Esophagus muscularis mucosa (tissue), 4 donors: ENCODE data around the gene ZNF502. TPM values are rescaled to one million over a fixed set of nuclear protein-coding genes. Genes with fewer than 3 reads are reported as not detected.

Source experiments
- DNase-seq: peaks from one replicate; pipeline ENCODE4 v3.0.0-alpha.2; 2017; ENCODE audit errors: extremely low spot score
- H3K27ac ChIP-seq, 4 donors: fragments of 200-600 bp; sonication (generic); replicated peaks in 1 of 4; 1 replicate in 3 of 4; 2 replicates in 1 of 4; pipeline ENCODE4 v1.5.1; 2016 to 2019; ENCODE audit warnings: mild to moderate bottlenecking in 1 of 4
- H3K27me3 ChIP-seq, 4 donors: fragments of 200-600 bp; sonication (generic); one replicate each; pipeline versions ENCODE4 v1.5.1 to v1.6.0; 2016 to 2019
- H3K36me3 ChIP-seq, 4 donors: fragments of 200-600 bp; sonication (generic); one replicate each; pipeline ENCODE4 v1.5.1; 2016 to 2019
- H3K4me1 ChIP-seq, 4 donors: fragments of 200-600 bp; sonication (generic); one replicate each; pipeline ENCODE4 v1.5.1; 2016 to 2019
- H3K4me3 ChIP-seq, 4 donors: fragments of 200-600 bp; sonication (generic); 1 replicate in 2 of 4; 2 replicates in 2 of 4; pipeline ENCODE4 v1.5.1; 2016 to 2019; ENCODE audit warnings: mild to moderate bottlenecking in 4 of 4, moderate library complexity in 1 of 4
- H3K9me3 ChIP-seq, 4 donors: fragments of 200-600 bp; sonication (generic); 1 replicate in 3 of 4; 2 replicates in 1 of 4; pipeline ENCODE4 v1.5.1; 2016 to 2019
- EP300 ChIP-seq: sonication (generic); formaldehyde crosslinking; IDR thresholded peaks from one replicate; pipeline ENCODE4 v1.6.1; 2017; ENCODE audit warnings: antibody characterized with exemption
- POLR2A ChIP-seq: fragments of 450-650 bp; IDR thresholded peaks from one replicate; pipeline ENCODE4 v1.6.1; 2017; ENCODE audit warnings: antibody characterized with exemption, moderate library complexity, mild to moderate bottlenecking, low read depth
- POLR2AphosphoS5 ChIP-seq, 2 donors: sonication (generic); formaldehyde crosslinking; IDR thresholded peaks; one replicate each; pipeline ENCODE4 v1.6.1; 2017; ENCODE audit warnings: antibody characterized with exemption in 2 of 2
- WGBS: methylation state at CpG from one replicate; pipeline ENCODE4 v1.1.5; 2018; 5-methylcytosine and 5-hydroxymethylcytosine counted together
- intact Hi-C: fragments of 100-400 bp; cut with DNase I; formaldehyde crosslinking; loops from one replicate; pipeline ENCODE4 v1.15.1; 2023
- total RNA-seq, 4 donors: library from RNA; depleted of rRNA; stranded (reverse); fragments of >200 nt; gene quantifications; one replicate each; pipeline versions ENCODE4 v1.1.0 to v1.2.1, GENCODE V29; 2016
- TF ChIP-seq, protein P1 (sequence below), 3 experiments: fragments of 200-600 bp in 2 of 3; fragments of 450-650 bp in 1 of 3; sonication (generic) in 2 of 3; IDR thresholded peaks; one replicate each; pipeline ENCODE4 v1.5.1; 2017 to 2019; ENCODE audit warnings: antibody characterized with exemption in 3 of 3, mild to moderate bottlenecking in 2 of 3, moderate library complexity in 1 of 3

The ZNF502 gene
- total RNA-seq, 4 donors from 2014 or later = 3.2 to 5.8 (median 5.4) TPM

DNA sequence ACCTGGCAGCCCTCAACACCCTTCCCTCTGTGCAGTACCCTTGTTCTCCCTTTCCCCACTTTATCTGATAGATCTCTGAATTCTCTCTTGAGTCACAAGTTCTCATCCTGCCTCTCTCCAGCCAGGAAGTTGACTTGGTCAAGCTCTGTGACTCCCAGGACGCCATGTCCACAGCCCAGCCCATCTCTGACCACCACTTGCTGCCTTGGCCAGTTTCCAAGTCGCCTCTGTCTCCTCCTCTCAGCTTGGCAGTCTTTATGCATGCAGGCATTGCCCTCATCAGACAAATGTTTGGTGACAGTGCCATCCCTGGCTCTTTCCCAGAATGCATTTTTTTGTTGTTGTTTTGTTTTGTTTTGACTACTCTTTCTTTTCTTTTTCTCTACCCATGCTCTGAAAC lies 38.2 kb upstream of the ZNF502 start:
- Histone ChIP-seq H3K36me3 (no peaks in the 10 kb centered on the region), H3K9me3 (peaks cover 0 to 5% (median 0%) of the 10 kb centered on the region in 4 donors), H3K4me3 (no peak overlapping the region), H3K4me1 (no peaks in the 10 kb centered on the region), H3K27ac (no peak overlapping the region), H3K27me3 (no peaks in the 10 kb centered on the region)
- WGBS = 49% methylated on average over 2 of the region's 2 CpGs
- no peak for DNase-seq
- TF ChIP-seq POLR2AphosphoS5 (IDR thresholded peaks at IDR 0.05) = no peak
- TF ChIP-seq, protein P1, sequence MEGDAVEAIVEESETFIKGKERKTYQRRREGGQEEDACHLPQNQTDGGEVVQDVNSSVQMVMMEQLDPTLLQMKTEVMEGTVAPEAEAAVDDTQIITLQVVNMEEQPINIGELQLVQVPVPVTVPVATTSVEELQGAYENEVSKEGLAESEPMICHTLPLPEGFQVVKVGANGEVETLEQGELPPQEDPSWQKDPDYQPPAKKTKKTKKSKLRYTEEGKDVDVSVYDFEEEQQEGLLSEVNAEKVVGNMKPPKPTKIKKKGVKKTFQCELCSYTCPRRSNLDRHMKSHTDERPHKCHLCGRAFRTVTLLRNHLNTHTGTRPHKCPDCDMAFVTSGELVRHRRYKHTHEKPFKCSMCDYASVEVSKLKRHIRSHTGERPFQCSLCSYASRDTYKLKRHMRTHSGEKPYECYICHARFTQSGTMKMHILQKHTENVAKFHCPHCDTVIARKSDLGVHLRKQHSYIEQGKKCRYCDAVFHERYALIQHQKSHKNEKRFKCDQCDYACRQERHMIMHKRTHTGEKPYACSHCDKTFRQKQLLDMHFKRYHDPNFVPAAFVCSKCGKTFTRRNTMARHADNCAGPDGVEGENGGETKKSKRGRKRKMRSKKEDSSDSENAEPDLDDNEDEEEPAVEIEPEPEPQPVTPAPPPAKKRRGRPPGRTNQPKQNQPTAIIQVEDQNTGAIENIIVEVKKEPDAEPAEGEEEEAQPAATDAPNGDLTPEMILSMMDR (IDR thresholded peaks at IDR 0.05) = no peak
- TF ChIP-seq EP300 = no peak
- no peak for TF ChIP-seq POLR2A
- intact Hi-C loops = no loop called here

DNA sequence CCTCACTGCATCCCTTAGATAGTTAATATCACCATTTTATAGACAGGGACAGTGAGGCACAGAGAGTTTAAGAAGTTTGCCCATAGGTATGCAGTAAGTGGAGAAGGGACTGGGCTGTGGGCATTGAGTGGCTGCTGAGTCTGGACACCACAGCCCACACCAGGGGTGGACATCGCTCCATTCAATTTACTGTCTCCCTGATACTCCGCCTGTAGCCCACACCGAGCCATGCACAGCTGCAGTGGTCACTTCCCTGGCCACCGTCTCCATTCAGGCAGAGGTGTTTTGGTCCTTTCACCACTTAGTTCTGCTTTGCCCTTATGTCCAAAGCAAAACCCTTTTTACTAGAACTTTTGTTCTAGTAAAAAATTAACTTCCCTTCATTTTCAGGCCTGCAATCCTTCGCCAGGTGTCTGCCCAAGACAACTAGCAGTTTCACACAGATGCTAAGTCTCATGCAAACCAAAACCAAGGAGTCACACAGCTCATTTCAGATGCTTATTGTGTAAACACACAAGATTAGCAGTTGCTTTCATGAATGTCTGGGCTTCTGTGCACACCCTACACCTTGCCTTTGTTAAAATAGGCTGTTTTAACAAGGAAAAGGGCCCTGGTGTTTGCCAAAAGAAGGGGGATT lies 33.9 kb upstream of the ZNF502 start:
- 94% methylated on average over 5 of the region's 5 CpGs for WGBS
- peaks cover 0 to 3% (median 1%) of the 10 kb centered on the region in 4 donors for H3K36me3 ChIP-seq
- no peaks in the 10 kb centered on the region for H3K4me1 ChIP-seq
- no peak overlapping the region for H3K4me3 ChIP-seq
- TF ChIP-seq EP300 (no peak), POLR2AphosphoS5 (IDR thresholded peaks at IDR 0.05) (no peak), POLR2A (no peak)
- TF ChIP-seq, protein P1 (IDR thresholded peaks at IDR 0.05) = no peak
- no peak for DNase-seq
- no peak overlapping the region for H3K27ac ChIP-seq
- H3K9me3 ChIP-seq = peaks cover 0 to 5% (median 2%) of the 10 kb centered on the region in 4 donors
- intact Hi-C loops = no loop called here
- no peaks in the 10 kb centered on the region for H3K27me3 ChIP-seq

DNA sequence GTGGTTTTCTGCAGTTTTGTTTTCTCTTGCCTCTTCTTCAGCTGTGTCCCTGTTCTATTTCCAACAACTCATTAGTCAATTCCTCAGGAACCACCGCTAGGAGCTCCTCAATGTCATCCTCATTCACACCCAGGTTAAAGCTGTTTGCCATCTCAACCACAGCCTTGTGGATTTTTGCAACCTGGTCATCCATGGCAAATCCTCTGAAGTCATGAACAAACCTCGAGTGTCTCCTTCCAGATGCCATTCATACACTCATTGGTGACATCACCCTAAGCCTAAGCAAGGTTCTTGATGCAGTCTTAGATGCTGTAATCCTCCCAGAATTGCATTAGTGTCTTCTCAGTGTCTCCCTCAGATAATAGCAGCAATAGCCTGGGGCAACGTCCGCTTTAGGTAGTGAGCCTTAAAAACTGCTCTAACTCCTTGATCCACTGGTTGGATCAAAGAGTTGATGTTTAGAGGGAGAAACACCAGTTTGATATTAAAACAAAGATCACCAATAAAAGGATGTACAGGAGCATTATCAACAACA lies 31.5 kb upstream of the ZNF502 start:
- 100% methylated on average over 4 of the region's 4 CpGs for WGBS
- peaks cover 0 to 7% (median 4%) of the 10 kb centered on the region in 4 donors for H3K36me3 ChIP-seq

DNA sequence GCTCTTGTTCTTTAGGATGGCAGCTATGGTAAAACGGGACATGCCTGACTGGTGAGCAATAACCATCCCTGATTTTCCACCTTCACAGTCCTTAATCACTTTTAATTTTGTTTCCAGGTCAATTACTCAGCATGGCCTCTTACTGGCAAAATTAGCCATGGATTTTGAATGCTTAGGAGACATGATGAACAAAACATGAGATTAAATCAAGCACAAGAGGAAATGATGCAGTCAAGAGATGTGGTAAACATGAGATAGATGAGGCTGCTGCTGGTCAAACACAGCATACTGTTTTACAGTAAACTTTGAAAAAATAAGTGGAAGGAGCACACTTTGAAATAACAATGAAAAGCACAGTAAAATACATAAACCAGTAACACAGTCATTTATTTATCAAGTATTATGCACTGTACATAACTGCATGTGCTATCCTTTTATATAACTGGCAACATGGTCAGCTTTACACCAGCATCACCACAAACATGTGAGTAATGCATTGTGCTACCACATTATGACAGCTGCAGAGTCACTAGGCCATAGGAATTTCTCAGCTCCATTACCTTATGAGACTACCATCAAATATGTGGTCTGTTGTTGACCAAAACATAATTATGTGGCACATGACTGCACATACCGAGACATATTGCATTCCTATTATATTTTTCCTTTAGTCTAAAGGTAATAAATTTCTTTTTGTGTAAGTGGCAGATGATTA lies 30.1 kb upstream of the ZNF502 start:
- H3K4me1 ChIP-seq = peaks cover 8 to 19% (median 12%) of the 10 kb centered on the region in 4 donors
- TF ChIP-seq, protein P1 (IDR thresholded peaks at IDR 0.05) = no peak
- intact Hi-C loops = no loop called here
- WGBS = 95% methylated on average over 2 of the region's 2 CpGs
- no peaks in the 10 kb centered on the region for H3K27me3 ChIP-seq
- H3K4me3 ChIP-seq = no peak overlapping the region
- peaks cover 0 to 7% (median 4%) of the 10 kb centered on the region in 4 donors for H3K36me3 ChIP-seq
- DNase-seq = no peak
- no peak overlapping the region for H3K27ac ChIP-seq
- H3K9me3 ChIP-seq = peaks cover 0 to 5% (median 2%) of the 10 kb centered on the region in 4 donors

More for the DNA sequence above, 31.5 kb upstream of the ZNF502 start:
- peaks cover 8 to 17% (median 10%) of the 10 kb centered on the region in 4 donors for H3K4me1 ChIP-seq
- H3K4me3 ChIP-seq = no peak overlapping the region
- H3K27me3 ChIP-seq = no peaks in the 10 kb centered on the region
- intact Hi-C loops = no loop called here
- DNase-seq = no peak
- H3K27ac ChIP-seq = no peak overlapping the region
- TF ChIP-seq POLR2A = no peak
- no peak for TF ChIP-seq EP300
- TF ChIP-seq, protein P1 (IDR thresholded peaks at IDR 0.05) = no peak
- no peak for TF ChIP-seq POLR2AphosphoS5 (IDR thresholded peaks at IDR 0.05)
- H3K9me3 ChIP-seq = peaks cover 0 to 5% (median 2%) of the 10 kb centered on the region in 4 donors
